Endothelial cell of umbilical vein (primary cell): Measurements from ENCODE around the gene IQCH. TPM values are rescaled to one million over a fixed set of nuclear protein-coding genes. Genes with fewer than 3 reads are reported as not detected.

ENCODE experiments used
- BruUV-seq: library from RNA; stranded (reverse); fragments of 400-500 nt; replicated peaks from 2 replicates; lab custom pipeline; 2021; lab: Mats Ljungman, UMichigan
- CTCF ChIA-PET: fragments of 300-600, 350-600 bp; sonication (Branson Sonifier 250); formaldehyde crosslinking; loops from one replicate; lab custom pipeline; 2021; ENCODE audit warnings: antibody characterized with exemption, inconsistent platforms; lab: Charles Lee
- POLR2A ChIA-PET: fragments of 300-600, 350-600 bp; sonication (Branson Sonifier 250); formaldehyde crosslinking; loops from one replicate; lab custom pipeline; 2021; ENCODE audit warnings: antibody characterized with exemption, inconsistent platforms; lab: Charles Lee
- DNase-seq: peaks from one replicate; pipeline ENCODE4 v3.0.0-alpha.2; 2011; ENCODE audit warnings: low read depth, low spot score
- FAIRE-seq: peaks from 2 replicates; lab custom pipeline; 2011; peaks lifted over from hg19 to GRCh38; lab: Jason Lieb, UNC
- H2AFZ ChIP-seq: 2 replicates; pipeline ENCODE4 v1.6.0; 2012; ENCODE audit warnings: low read depth, low read length, control low read depth, inconsistent platforms
- H3K27ac ChIP-seq: 2 replicates; pipeline ENCODE4 v1.5.1; 2011; ENCODE audit warnings: low read depth, mild to moderate bottlenecking, control low read depth, low read length, moderate library complexity; ENCODE audit not compliant: insufficient read depth
- H3K27me3 ChIP-seq, 2 experiments: 2 replicates each; pipeline versions ENCODE4 v1.6.0 to v1.6.1; 2011; ENCODE audit warnings: low read length in 2 of 2, mixed read lengths in 1 of 2; ENCODE audit not compliant: control insufficient read depth in 2 of 2, insufficient read depth in 2 of 2
- H3K36me3 ChIP-seq, 2 experiments: 2 replicates in 1 of 2; 3 replicates in 1 of 2; pipeline ENCODE4 v1.5.1; 2011; ENCODE audit warnings: low read length in 2 of 2, mild to moderate bottlenecking in 1 of 2, moderate library complexity in 1 of 2; ENCODE audit not compliant: control insufficient read depth in 2 of 2, insufficient read depth in 2 of 2; ENCODE audit errors: extremely low read depth in 1 of 2
- H3K4me1 ChIP-seq: 3 replicates; pipeline ENCODE4 v1.5.1; 2011; ENCODE audit warnings: mild to moderate bottlenecking, low read length; ENCODE audit not compliant: control insufficient read depth, insufficient read depth; ENCODE audit errors: extremely low read depth
- H3K4me2 ChIP-seq: 2 replicates; pipeline ENCODE4 v1.6.1; 2011; ENCODE audit warnings: low read length, control low read depth, mixed read lengths; ENCODE audit not compliant: insufficient read depth
- H3K4me3 ChIP-seq, 3 experiments: fragments of 200-600 bp in 1 of 3; sonication (generic), shearing (Covaris generic) in 1 of 3; replicated peaks in 1 of 3; 2 replicates each; pipeline ENCODE4 v1.5.1; 2011 to 2016; ENCODE audit warnings: control low read depth in 3 of 3, low read length in 3 of 3, mild to moderate bottlenecking in 2 of 3, inconsistent platforms in 1 of 3, low read depth in 1 of 3, moderate library complexity in 1 of 3; ENCODE audit not compliant: insufficient read depth in 1 of 3
- H3K79me2 ChIP-seq: 2 replicates; pipeline ENCODE4 v1.6.0; 2012; ENCODE audit warnings: low read length, inconsistent platforms; ENCODE audit not compliant: control insufficient read depth, insufficient read depth
- H3K9ac ChIP-seq: replicated peaks from 2 replicates; pipeline ENCODE3; 2011; ENCODE audit warnings: low read length, control low read depth; ENCODE audit not compliant: insufficient read depth; ENCODE audit errors: extremely low read depth
- H3K9me1 ChIP-seq: replicated peaks from 3 replicates; pipeline ENCODE4 v1.6.0; 2011; ENCODE audit warnings: mild to moderate bottlenecking, low read length; ENCODE audit not compliant: control insufficient read depth, insufficient read depth; ENCODE audit errors: extremely low read depth
- H3K9me3 ChIP-seq: replicated peaks from 2 replicates; pipeline ENCODE4 v1.5.1; 2012; ENCODE audit warnings: low read length, inconsistent platforms; ENCODE audit not compliant: control insufficient read depth, insufficient read depth
- H4K20me1 ChIP-seq: replicated peaks from 2 replicates; pipeline ENCODE3; 2011; ENCODE audit warnings: mild to moderate bottlenecking, low read length; ENCODE audit not compliant: control insufficient read depth, insufficient read depth; ENCODE audit errors: extremely low read depth
- EZH2 ChIP-seq: IDR thresholded peaks from 2 replicates; pipeline ENCODE4 v1.6.1; 2012; ENCODE audit warnings: borderline replicate concordance, low read depth, mild to moderate bottlenecking, moderate library complexity, low read length, inconsistent platforms; ENCODE audit not compliant: severe bottlenecking
- FOS ChIP-seq: IDR thresholded peaks from 2 replicates; pipeline ENCODE4 v1.6.1; 2011; ENCODE audit warnings: mild to moderate bottlenecking, low read length, moderate library complexity, borderline replicate concordance; ENCODE audit not compliant: insufficient read depth
- GATA2 ChIP-seq: IDR thresholded peaks from 2 replicates; pipeline ENCODE4 v1.7.0; 2011; ENCODE audit warnings: low read depth, mild to moderate bottlenecking, moderate library complexity, mixed read lengths, low read length; ENCODE audit not compliant: insufficient read length, insufficient read depth
- JUN ChIP-seq: IDR thresholded peaks from 2 replicates; pipeline ENCODE4 v1.6.1; 2011; ENCODE audit warnings: borderline replicate concordance, low read depth; ENCODE audit not compliant: insufficient read length, insufficient read depth
- MYC ChIP-seq: IDR thresholded peaks from one replicate; pipeline ENCODE4 v1.6.1; 2011; ENCODE audit warnings: mild to moderate bottlenecking, low read depth, low read length
- POLR2A ChIP-seq: IDR thresholded peaks from 2 replicates; pipeline ENCODE4 v1.6.1; 2012; ENCODE audit warnings: low read depth, mild to moderate bottlenecking, control low read depth, low read length
- POLR2AphosphoS5 ChIP-seq: IDR thresholded peaks from 2 replicates; pipeline ENCODE4 v1.6.1; 2012; ENCODE audit warnings: low read depth, mild to moderate bottlenecking, control low read depth, low read length, moderate library complexity; ENCODE audit not compliant: insufficient read depth
- dilution Hi-C: fragments of 300-500 bp; cut with MboI; formaldehyde crosslinking; loops from one replicate; pipeline ENCODE4 v1.15.0; 2019; ENCODE audit warnings: low sequenced_read_pairs; ENCODE audit not compliant: extremely low pct_ligation_motif_present
- intact Hi-C: fragments of 100-400 bp; cut with micrococcal nuclease; formaldehyde crosslinking; loops from one replicate; pipeline ENCODE4 v1.10.0; 2022
- polyA plus RNA-seq, 4 experiments: library from polyadenylated mRNA; depleted of rRNA in 3 of 4; stranded (reverse) in 3 of 4; unstranded in 1 of 4; fragments of >200 nt; gene quantifications; 2 replicates each; pipeline versions ENCODE4 v1.2.1 to v1.2.3, GENCODE V29; 2011 to 2012; ENCODE audit warnings: missing spikeins in 1 of 4
- total RNA-seq: library from RNA; stranded (reverse); gene quantifications from 2 replicates; pipeline ENCODE4 v1.2.3, GENCODE V29; 2021
- TF ChIP-seq, protein P1 (sequence below), 2 donors: IDR thresholded peaks; 1 replicate in 1 of 2; 2 replicates in 1 of 2; pipeline ENCODE4 v1.5.1; 2011; ENCODE audit warnings: low read length in 2 of 2, mild to moderate bottlenecking in 2 of 2, moderate library complexity in 2 of 2, control low read depth in 1 of 2, inconsistent platforms in 1 of 2, low read depth in 1 of 2; ENCODE audit not compliant: insufficient read depth in 1 of 2; ENCODE audit errors: extremely low read depth in 1 of 2
- TF ChIP-seq, protein P2 (sequence below): IDR thresholded peaks from 2 replicates; pipeline ENCODE4 v1.6.1; 2011; ENCODE audit not compliant: insufficient read depth, insufficient read length

The IQCH gene
- total and polyA plus RNA-seq, 2 donors (not counting 3 experiments of a cell fraction or from before 2014, with no cell fraction given): 0.29 to 0.51 TPM

- no TSS peak for BruUV-seq
- Histone ChIP-seq H3K36me3 (no peaks in the 10 kb centered on the region), H3K9me3 (no peaks in the 10 kb centered on the region), H3K27me3 (no peaks in the 10 kb centered on the region), H3K4me1 (peaks cover 9% of the 10 kb centered on the region), H2AFZ (no peak overlapping the region), H3K9me1 (no peaks in the 10 kb centered on the region), H3K4me2 (no peak overlapping the region), H3K9ac (no peak overlapping the region), H3K4me3 (no peak overlapping the region), H3K27ac (no peak overlapping the region), H3K79me2 (no peaks in the 10 kb centered on the region), H4K20me1 (no peaks in the 10 kb centered on the region)
- dilution Hi-C loops (no loop called here), intact Hi-C loops (no loop called here)
- DNase-seq: no peak
- no peak for FAIRE-seq
- TF ChIP-seq, protein P1, sequence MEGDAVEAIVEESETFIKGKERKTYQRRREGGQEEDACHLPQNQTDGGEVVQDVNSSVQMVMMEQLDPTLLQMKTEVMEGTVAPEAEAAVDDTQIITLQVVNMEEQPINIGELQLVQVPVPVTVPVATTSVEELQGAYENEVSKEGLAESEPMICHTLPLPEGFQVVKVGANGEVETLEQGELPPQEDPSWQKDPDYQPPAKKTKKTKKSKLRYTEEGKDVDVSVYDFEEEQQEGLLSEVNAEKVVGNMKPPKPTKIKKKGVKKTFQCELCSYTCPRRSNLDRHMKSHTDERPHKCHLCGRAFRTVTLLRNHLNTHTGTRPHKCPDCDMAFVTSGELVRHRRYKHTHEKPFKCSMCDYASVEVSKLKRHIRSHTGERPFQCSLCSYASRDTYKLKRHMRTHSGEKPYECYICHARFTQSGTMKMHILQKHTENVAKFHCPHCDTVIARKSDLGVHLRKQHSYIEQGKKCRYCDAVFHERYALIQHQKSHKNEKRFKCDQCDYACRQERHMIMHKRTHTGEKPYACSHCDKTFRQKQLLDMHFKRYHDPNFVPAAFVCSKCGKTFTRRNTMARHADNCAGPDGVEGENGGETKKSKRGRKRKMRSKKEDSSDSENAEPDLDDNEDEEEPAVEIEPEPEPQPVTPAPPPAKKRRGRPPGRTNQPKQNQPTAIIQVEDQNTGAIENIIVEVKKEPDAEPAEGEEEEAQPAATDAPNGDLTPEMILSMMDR (IDR thresholded peaks at IDR 0.05; ENCODE audit: extremely low read depth in 1 of 2, insufficient read depth in 1 of 2, low read depth in 1 of 2, low read length in 2 of 2): no peak
- TF ChIP-seq MYC (no peak), FOS (no peak), EZH2 (no peak), POLR2A (no peak), GATA2 (no peak), POLR2AphosphoS5 (no peak), JUN (no peak)
- TF ChIP-seq, protein P2, sequence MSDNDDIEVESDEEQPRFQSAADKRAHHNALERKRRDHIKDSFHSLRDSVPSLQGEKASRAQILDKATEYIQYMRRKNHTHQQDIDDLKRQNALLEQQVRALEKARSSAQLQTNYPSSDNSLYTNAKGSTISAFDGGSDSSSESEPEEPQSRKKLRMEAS: no peak
- POLR2A ChIA-PET: no interaction called here
- CTCF ChIA-PET: no interaction called here
Measured at GRCh38 chr15:67416891-67417290, 162.3 kb downstream of the IQCH start.
